Calu3 (cell line): Measurements from ENCODE around the gene HLA-F. TPM values are rescaled to one million over a fixed set of nuclear protein-coding genes. Genes with fewer than 3 reads are reported as not detected.

Experiments
- Bru-seq: library from RNA; stranded (reverse); fragments of 400-500 nt; gene quantifications from one replicate; lab custom pipeline; 2021; lab: Mats Ljungman, UMichigan
- BruChase-seq, 2 experiments: library from RNA; stranded (reverse); fragments of 400-500 nt; gene quantifications; one replicate each; lab custom pipeline; 2021; lab: Mats Ljungman, UMichigan
- BruUV-seq: library from RNA; stranded (reverse); fragments of 400-500 nt; replicated peaks from 2 replicates; lab custom pipeline; 2021; lab: Mats Ljungman, UMichigan
- CTCF ChIA-PET: fragments of 300-600 bp; sonication (Branson Sonifier 250); formaldehyde crosslinking; loops from one replicate; lab custom pipeline; 2022; ENCODE audit warnings: antibody characterized with exemption; lab: Charles Lee
- DNase-seq: peaks from one replicate; pipeline ENCODE4 v3.0.0; 2022
- H3K27ac Mint-ChIP-seq: one replicate; pipeline ENCODE4 v1.8.0; 2022; ENCODE audit warnings: mixed read lengths; ENCODE audit not compliant: unreplicated experiment
- H3K27me3 Mint-ChIP-seq: one replicate; pipeline ENCODE4 v1.8.0; 2022; ENCODE audit warnings: mixed read lengths; ENCODE audit not compliant: unreplicated experiment
- H3K36me3 Mint-ChIP-seq: one replicate; pipeline ENCODE4 v1.8.0; 2022; ENCODE audit warnings: mild to moderate bottlenecking, moderate library complexity, mixed read lengths; ENCODE audit not compliant: insufficient read depth, unreplicated experiment
- H3K4me1 Mint-ChIP-seq: one replicate; pipeline ENCODE4 v1.8.0; 2022; ENCODE audit warnings: mild to moderate bottlenecking, low read depth, mixed read lengths; ENCODE audit not compliant: unreplicated experiment
- H3K4me3 Mint-ChIP-seq: one replicate; pipeline ENCODE4 v1.8.0; 2022; ENCODE audit warnings: mild to moderate bottlenecking, low read depth, moderate library complexity, mixed read lengths; ENCODE audit not compliant: unreplicated experiment
- H3K9me3 Mint-ChIP-seq: one replicate; pipeline ENCODE4 v1.8.0; 2022; ENCODE audit warnings: low read depth, mixed read lengths; ENCODE audit not compliant: unreplicated experiment
- CTCF ChIP-seq: fragments of 200-600 bp; IDR thresholded peaks from one replicate; pipeline ENCODE4 v1.8.0; 2022; ENCODE audit warnings: antibody characterized with exemption; ENCODE audit not compliant: unreplicated experiment
- intact Hi-C: fragments of 100-400 bp; cut with micrococcal nuclease; formaldehyde crosslinking; loops from one replicate; pipeline ENCODE4 v1.10.0; 2022; ENCODE audit not compliant: unreplicated experiment
- long read RNA-seq: library from polyadenylated mRNA; stranded (forward); transcript quantifications from one replicate; pipeline ENCODE4 v2.0.0, GENCODE V29; 2022
- total RNA-seq: library from RNA; stranded (reverse); gene quantifications from 2 replicates; pipeline ENCODE4 v1.2.3, GENCODE V29; 2022

Gene HLA-F
- 57.9 and 119 TPM in 2 replicates for total RNA-seq
- percentile 69 among the genes with signal in this experiment for Bru-seq, nascent RNA
- percentile 61 among the genes with signal in this experiment for BruChase-seq, experiment 1, labeled RNA remaining after a 6-hour chase
- percentile 53 among the genes with signal in this experiment for BruChase-seq, experiment 2, labeled RNA remaining after a 2-hour chase
- long read RNA-seq, transcript HLA-F-217 (7 exons, 1,283 nt) = major isoform, 44 of 85 reads
- long read RNA-seq, partial matches to known transcripts = 18 of 85 reads
- long read RNA-seq, other reads (novel, unspliced or antisense) = 20 of 85 reads

GRCh38 chr6:29723262-29723665 lies at the start of gene HLA-F:
Gene HLA-F, plus strand, starts transcription at chr6:29723434. Its CDS starts 30 bp downstream, at chr6:29723464.
- Mint-ChIP-seq H3K36me3 (peaks cover 24% of the 10 kb centered on the region), H3K27ac (peak within 1 kb of the TSS; percentile 59), H3K9me3 (no peaks in the 10 kb centered on the region), H3K27me3 (no peaks in the 10 kb centered on the region), H3K4me1 (no peaks in the 10 kb centered on the region), H3K4me3 (peak within 1 kb of the TSS; percentile 67)
- intact Hi-C loops = no loop called here
- no TSS peak for BruUV-seq
- TF ChIP-seq CTCF = no peak
- CTCF ChIA-PET = no interaction called here
- peak; percentile 84 for DNase-seq

DNA sequence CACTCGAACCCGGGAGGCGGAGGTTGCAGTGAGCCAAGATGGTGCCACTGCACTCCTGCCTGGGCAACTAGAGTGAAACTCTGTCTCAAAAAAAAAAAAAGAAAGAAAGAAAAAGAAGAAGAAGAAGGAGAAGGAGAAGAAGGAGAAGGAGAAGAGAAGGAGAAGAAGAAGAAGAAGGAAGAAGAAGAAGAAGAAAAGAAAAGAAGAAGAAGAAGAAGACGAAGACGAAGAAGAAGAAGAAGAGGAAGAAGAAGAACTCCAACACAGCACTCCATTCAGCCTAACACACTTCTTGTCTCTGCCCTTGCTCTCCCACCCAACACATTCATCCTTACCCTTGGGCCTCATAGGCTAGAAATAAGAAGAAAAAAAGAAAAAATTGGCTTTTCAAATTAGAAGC lies 49.2 kb upstream of the HLA-F start:
- no peak for DNase-seq
- Mint-ChIP-seq H3K36me3 (peaks cover 5% of the 10 kb centered on the region), H3K4me1 (peaks cover 26% of the 10 kb centered on the region), H3K27ac (no peak overlapping the region), H3K4me3 (no peak overlapping the region), H3K9me3 (no peaks in the 10 kb centered on the region), H3K27me3 (peaks cover 30% of the 10 kb centered on the region)
- CTCF ChIA-PET = no interaction called here
- BruUV-seq = no TSS peak
- intact Hi-C loops = no loop called here
- TF ChIP-seq CTCF = no peak

DNA sequence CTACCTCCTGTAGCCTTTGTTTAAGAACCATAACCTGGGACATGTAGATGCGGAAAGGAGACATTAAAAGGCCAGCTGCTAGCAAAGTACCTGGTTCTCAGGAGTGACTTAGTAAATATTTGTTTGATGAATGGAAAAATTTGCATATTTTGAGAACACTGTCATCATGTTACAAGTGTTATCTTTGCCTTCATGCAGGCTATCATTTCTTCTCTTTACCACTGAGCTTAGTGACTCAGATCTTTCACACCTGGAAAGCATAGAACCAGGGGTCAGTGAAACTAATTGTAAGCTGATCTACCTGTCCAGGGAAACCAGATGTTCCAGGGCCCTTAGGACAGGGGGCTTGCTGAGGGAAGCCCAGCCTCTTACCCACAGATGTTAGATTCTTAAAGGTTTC lies 47.7 kb upstream of the HLA-F start:
- Mint-ChIP-seq H3K9me3 (no peaks in the 10 kb centered on the region), H3K36me3 (peaks cover 5% of the 10 kb centered on the region), H3K27me3 (peaks cover 23% of the 10 kb centered on the region), H3K4me3 (no peak overlapping the region), H3K4me1 (peaks cover 34% of the 10 kb centered on the region), H3K27ac (peak overlapping the region; percentile 22)
- TF ChIP-seq CTCF = no peak
- no TSS peak for BruUV-seq
- CTCF ChIA-PET = interaction anchor here (0.7 to 1.3 kb wide), 4 partner anchors 16 to 375 kb away, joined by 3 read pairs; no protein-coding TSS in a partner anchor
- DNase-seq = no peak
- intact Hi-C loops = no loop called here

DNA sequence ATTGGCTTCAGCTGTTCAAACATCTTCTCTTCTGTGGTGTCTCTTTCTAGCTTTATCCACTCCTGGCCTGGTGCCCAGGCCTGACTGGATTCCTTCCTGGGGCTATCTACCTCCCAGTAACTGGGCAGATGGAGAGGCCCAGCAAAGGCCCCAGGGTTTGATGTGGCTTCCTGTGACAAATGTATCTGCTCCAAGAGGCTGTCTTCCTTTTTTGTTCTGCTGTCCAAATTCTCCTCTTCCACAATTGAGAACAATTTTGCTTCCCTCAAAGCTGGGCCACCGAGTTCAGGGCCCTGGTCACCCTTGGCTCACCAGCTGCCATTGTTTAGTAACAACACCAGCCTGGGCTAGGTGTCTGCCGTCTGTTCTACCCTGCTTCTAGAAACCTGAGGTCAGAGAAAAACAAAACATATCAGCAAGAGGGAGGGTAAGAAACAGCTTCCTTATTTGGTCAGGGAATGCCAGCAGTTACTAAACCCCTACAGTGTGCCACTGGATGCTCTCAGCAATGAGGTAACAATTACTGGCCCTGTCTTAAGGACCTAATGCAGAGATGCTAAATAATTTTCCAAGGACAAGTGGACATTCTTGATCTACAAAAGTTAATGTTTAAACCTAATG lies 46.1 kb upstream of the HLA-F start:
- CTCF ChIA-PET = interaction anchor here (0.6 to 3.0 kb wide), 8 partner anchors 11 to 762 kb away, joined by 3 to 28 read pairs (median 5); partner anchors contain the start of gene GABBR1
- no peak for TF ChIP-seq CTCF

More for the DNA sequence above, 46.1 kb upstream of the HLA-F start:
- peaks cover 5% of the 10 kb centered on the region for H3K36me3 Mint-ChIP-seq
- H3K9me3 Mint-ChIP-seq = no peaks in the 10 kb centered on the region
- intact Hi-C loops = no loop called here
- H3K4me3 Mint-ChIP-seq = no peak overlapping the region
- peak; percentile 27 for DNase-seq
- BruUV-seq = no TSS peak
- peaks cover 8% of the 10 kb centered on the region for H3K27me3 Mint-ChIP-seq
- H3K27ac Mint-ChIP-seq = peak overlapping the region; percentile 79
- peaks cover 34% of the 10 kb centered on the region for H3K4me1 Mint-ChIP-seq
